NCI-H146 treated with DMSO at 0.1 percent for 48 hours (cell line): ENCODE measurements around the gene HCRTR1.

Source experiments
- DNase-seq: peaks from one replicate; lab custom pipeline; 2025; ENCODE audit not compliant: unreplicated experiment; lab: John Stamatoyannopoulos, UW

Gene HCRTR1

GRCh38 chr1:31596737-31597097 lies 20.8 kb upstream of the HCRTR1 start:
- DNase-seq, result no peak

GRCh38 chr1:31598980-31599379 lies 18.5 kb upstream of the HCRTR1 start:
- DNase-seq, result no peak

GRCh38 chr1:31600641-31601040 lies 16.8 kb upstream of the HCRTR1 start:
- no peak for DNase-seq

GRCh38 chr1:31602081-31602480 lies 15.4 kb upstream of the HCRTR1 start:
- DNase-seq, result no peak

- no peak for DNase-seq
These were observed 11.5 kb upstream of the HCRTR1 start for GRCh38 chr1:31605908-31606427.

- no peak for DNase-seq
These were observed 10.1 kb upstream of the HCRTR1 start for GRCh38 chr1:31607360-31607759.

- no peak for DNase-seq
These were observed 7.9 kb upstream of the HCRTR1 start for GRCh38 chr1:31609514-31610118.

GRCh38 chr1:31614414-31615005 lies 3.0 kb upstream of the HCRTR1 start:
- no peak for DNase-seq

GRCh38 chr1:31615414-31615813 lies 2.1 kb upstream of the HCRTR1 start:
- DNase-seq, result no peak

- DNase-seq, result no peak
These were observed 1.6 kb upstream of the HCRTR1 start for GRCh38 chr1:31615939-31616338.

GRCh38 chr1:31617916-31618746 lies 642 bp downstream of the HCRTR1 start:
- no peak for DNase-seq

- DNase-seq, result no peak
These were observed 1.7 kb downstream of the HCRTR1 start for GRCh38 chr1:31618916-31619846.

- DNase-seq, result no peak
These were observed 3.4 kb downstream of the HCRTR1 start for GRCh38 chr1:31620631-31621497.

- no peak for DNase-seq
These were observed 4.0 kb downstream of the HCRTR1 start for GRCh38 chr1:31621498-31621820.

GRCh38 chr1:31621847-31622730 lies 4.6 kb downstream of the HCRTR1 start:
- DNase-seq, result no peak

- no peak for DNase-seq
These were observed 5.9 kb downstream of the HCRTR1 start for GRCh38 chr1:31623365-31623764.

GRCh38 chr1:31624309-31624708 lies 6.8 kb downstream of the HCRTR1 start:
- DNase-seq, result no peak

GRCh38 chr1:31624731-31625514 lies 7.4 kb downstream of the HCRTR1 start:
- DNase-seq, result no peak
